Measurements from ENCODE around the gene SYCP2.

GRCh38 chr20:59861401-59861800 is 72.0 kb downstream of the SYCP2 start:
- TF ChIP-seq EZH2phosphoT487 (IDR thresholded peaks at IDR 0.05; ENCODE audit: insufficient read depth, low read depth) (no peak), EZH2 (IDR thresholded peaks at IDR 0.05; ENCODE audit: insufficient read depth, poor library complexity, severe bottlenecking) (no peak)
